Hematopoietic multipotent progenitor cell treated with erythropoietin and hydrocortisone succinate and interleukin-3 and kit ligand, for 8 days (in vitro differentiated cells): ENCODE measurements around the gene GGA2.
A peak's percentile ranks its signal among the peaks of the same experiment; 100 is the strongest.
"Not testable (repeated sequence)": the region's sequence is repeated elsewhere in the genome, so short reads cannot be mapped to it uniquely, and the experiment has no call there.

ENCODE experiments used
- DNase-seq: peaks from one replicate; pipeline ENCODE4 v3.0.0-alpha.2; 2015

Gene GGA2

GRCh38 chr16:23502466-23502865 is 7.8 kb downstream of the GGA2 start:
- no peak for DNase-seq

- no peak for DNase-seq
These were observed 9.0 kb downstream of the GGA2 start for GRCh38 chr16:23501291-23501690.

- DNase-seq, result peak; percentile 25
These were observed 9.4 kb downstream of the GGA2 start for GRCh38 chr16:23500862-23501225.

- peak; percentile 65 for DNase-seq
These were observed 10.0 kb downstream of the GGA2 start for GRCh38 chr16:23500212-23500861.

GRCh38 chr16:23499801-23500200 is 10.5 kb downstream of the GGA2 start:
- no peak for DNase-seq

GRCh38 chr16:23498863-23499262 is 11.4 kb downstream of the GGA2 start:
- DNase-seq, result no peak

GRCh38 chr16:23497543-23497868 is 12.8 kb downstream of the GGA2 start:
- DNase-seq, result no peak

- peak; percentile 37 for DNase-seq
These were observed 13.3 kb downstream of the GGA2 start for GRCh38 chr16:23496821-23497542.

- DNase-seq, result peak; percentile 59
These were observed 14.6 kb downstream of the GGA2 start for GRCh38 chr16:23495671-23496070.

GRCh38 chr16:23494188-23494587 is 16.1 kb downstream of the GGA2 start:
- DNase-seq, result no peak

- DNase-seq, result no peak
These were observed 18.6 kb downstream of the GGA2 start for GRCh38 chr16:23491490-23492391.

- no peak for DNase-seq
These were observed 23.8 kb downstream of the GGA2 start for GRCh38 chr16:23486480-23486879.

GRCh38 chr16:23485841-23486240 is 24.5 kb downstream of the GGA2 start:
- no peak for DNase-seq

- DNase-seq, result no peak
These were observed 25.1 kb downstream of the GGA2 start for GRCh38 chr16:23485257-23485614.

GRCh38 chr16:23484510-23485256 is 25.6 kb downstream of the GGA2 start:
- DNase-seq, result no peak

GRCh38 chr16:23483492-23483891 is 26.8 kb downstream of the GGA2 start:
- DNase-seq, result not testable (repeated sequence)

- no peak for DNase-seq
These were observed 27.5 kb downstream of the GGA2 start for GRCh38 chr16:23482778-23483177.

- DNase-seq, result no peak
These were observed 30.0 kb downstream of the GGA2 start for GRCh38 chr16:23480257-23480656.

GRCh38 chr16:23479138-23479537 is 31.2 kb downstream of the GGA2 start:
- no peak for DNase-seq

GRCh38 chr16:23478566-23478965 is 31.7 kb downstream of the GGA2 start:
- no peak for DNase-seq

GRCh38 chr16:23476289-23476688 is 34.0 kb downstream of the GGA2 start:
- DNase-seq, result no peak

- DNase-seq, result no peak
These were observed 40.5 kb downstream of the GGA2 start for GRCh38 chr16:23469814-23470213.
